Measurements from ENCODE around the gene STIMATE. TPM values are rescaled to one million over a fixed set of nuclear protein-coding genes. Genes with fewer than 3 reads are reported as not detected.

The STIMATE gene
- total RNA-seq, 1 donor from 2014 or later, result 20.3 TPM

DNA sequence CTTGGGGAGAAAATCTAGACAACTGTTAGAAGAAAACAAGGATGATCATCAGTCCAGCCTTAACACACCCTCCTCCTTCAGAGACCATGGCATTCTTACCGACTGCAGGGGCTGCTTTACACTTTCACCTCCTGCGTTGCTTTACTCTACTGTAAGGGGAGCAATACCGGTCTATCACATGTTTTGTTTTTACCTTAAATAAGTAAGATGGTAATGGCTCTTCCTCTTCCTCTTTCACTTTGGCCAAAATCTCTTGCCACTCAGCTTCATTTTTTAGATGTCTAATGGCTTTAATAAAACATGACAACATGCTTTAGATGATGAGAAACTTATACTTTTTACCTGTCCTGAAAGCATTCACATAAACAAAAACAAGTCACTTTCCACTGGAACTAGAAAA, 33.4 kb upstream of the STIMATE start:
- no peaks in the 10 kb centered on the region for H3K27me3 Mint-ChIP-seq (ENCODE audit: low read depth)
- no peaks in the 10 kb centered on the region for H3K36me3 Mint-ChIP-seq (ENCODE audit: low read depth)
- TF ChIP-seq, protein P1, sequence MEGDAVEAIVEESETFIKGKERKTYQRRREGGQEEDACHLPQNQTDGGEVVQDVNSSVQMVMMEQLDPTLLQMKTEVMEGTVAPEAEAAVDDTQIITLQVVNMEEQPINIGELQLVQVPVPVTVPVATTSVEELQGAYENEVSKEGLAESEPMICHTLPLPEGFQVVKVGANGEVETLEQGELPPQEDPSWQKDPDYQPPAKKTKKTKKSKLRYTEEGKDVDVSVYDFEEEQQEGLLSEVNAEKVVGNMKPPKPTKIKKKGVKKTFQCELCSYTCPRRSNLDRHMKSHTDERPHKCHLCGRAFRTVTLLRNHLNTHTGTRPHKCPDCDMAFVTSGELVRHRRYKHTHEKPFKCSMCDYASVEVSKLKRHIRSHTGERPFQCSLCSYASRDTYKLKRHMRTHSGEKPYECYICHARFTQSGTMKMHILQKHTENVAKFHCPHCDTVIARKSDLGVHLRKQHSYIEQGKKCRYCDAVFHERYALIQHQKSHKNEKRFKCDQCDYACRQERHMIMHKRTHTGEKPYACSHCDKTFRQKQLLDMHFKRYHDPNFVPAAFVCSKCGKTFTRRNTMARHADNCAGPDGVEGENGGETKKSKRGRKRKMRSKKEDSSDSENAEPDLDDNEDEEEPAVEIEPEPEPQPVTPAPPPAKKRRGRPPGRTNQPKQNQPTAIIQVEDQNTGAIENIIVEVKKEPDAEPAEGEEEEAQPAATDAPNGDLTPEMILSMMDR (conservative IDR thresholded peaks at IDR 0.05), result no peak
- DNase-seq (ENCODE audit: low read depth, low spot score), result no peak
- H3K27ac Mint-ChIP-seq (ENCODE audit: unreplicated experiment), result no peak overlapping the region
- peaks cover 4% of the 10 kb centered on the region for H3K4me1 Mint-ChIP-seq
- H3K9me3 Mint-ChIP-seq, result no peaks in the 10 kb centered on the region
- no peak overlapping the region for H3K4me3 Mint-ChIP-seq

DNA sequence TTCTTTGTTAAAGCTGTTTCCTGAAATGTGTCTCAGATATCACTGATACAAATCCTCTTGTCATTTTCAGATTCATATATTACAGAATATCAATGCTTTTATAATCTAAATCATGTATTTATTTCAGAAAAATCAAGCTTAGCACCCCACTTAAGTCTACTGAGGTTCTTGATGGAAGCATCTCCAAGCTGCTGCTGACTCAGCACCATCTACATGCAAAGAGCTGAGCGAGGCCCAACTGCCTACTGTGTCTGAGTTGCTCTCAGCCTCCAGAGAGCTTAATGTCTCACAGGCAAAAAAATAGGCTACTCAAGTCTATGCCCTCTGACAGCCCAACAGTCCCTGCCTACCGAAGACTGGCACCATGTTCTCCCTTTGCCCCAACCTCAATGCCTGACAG, 29.2 kb upstream of the STIMATE start:
- Mint-ChIP-seq H3K4me3 (no peak overlapping the region), H3K36me3 (ENCODE audit: low read depth) (peaks cover 3% of the 10 kb centered on the region), H3K27ac (ENCODE audit: unreplicated experiment) (no peak overlapping the region), H3K9me3 (no peaks in the 10 kb centered on the region), H3K4me1 (no peaks in the 10 kb centered on the region), H3K27me3 (ENCODE audit: low read depth) (no peaks in the 10 kb centered on the region)
- no peak for DNase-seq (ENCODE audit: low read depth, low spot score)
- TF ChIP-seq, protein P1 (conservative IDR thresholded peaks at IDR 0.05), result no peak

DNA sequence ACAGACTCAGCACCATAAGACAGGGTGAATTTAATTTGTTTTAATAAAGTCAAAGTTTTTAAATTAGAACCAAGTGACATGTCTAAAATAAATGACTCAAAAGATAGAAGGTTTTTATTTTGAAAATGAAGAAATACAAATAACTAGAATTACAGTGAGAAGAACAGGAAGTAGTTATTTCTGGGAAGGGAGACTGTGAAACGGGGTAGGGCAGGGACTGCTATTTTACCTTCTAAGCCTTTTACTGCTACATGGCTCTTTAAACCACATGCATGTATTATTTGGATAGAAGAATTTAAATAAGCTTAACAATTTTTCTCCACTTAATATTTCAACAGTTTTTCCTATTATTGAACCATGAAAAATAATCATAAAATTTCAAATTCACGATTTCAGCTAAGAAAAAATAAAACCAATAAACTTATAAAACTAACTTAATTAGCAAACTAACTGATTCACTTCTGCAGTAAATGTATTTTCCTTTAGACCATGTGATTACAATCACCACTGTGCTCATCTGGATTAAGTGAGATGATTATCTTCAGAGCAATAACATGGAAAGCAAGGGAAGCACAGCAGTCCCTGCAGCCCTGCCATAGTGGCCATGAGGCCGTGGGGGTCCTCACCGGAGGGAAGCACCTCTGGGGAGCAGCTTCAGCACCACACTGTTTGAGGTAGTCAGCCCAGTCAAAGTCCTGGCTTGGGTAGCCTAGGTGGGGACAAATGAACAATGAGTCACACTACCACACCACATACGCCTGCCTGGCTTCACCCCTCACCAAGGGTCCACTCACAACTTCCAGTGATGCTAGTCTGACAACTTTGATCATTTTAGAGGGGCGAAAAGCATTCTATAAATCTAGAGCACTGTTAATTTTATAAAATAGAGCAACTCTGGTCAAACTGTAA, 28.3 kb upstream of the STIMATE start:
- no peaks in the 10 kb centered on the region for H3K4me1 Mint-ChIP-seq
- no peak for DNase-seq (ENCODE audit: low read depth, low spot score)
- H3K27me3 Mint-ChIP-seq (ENCODE audit: low read depth), result no peaks in the 10 kb centered on the region
- peaks cover 3% of the 10 kb centered on the region for H3K36me3 Mint-ChIP-seq (ENCODE audit: low read depth)
- H3K4me3 Mint-ChIP-seq, result no peak overlapping the region
- H3K27ac Mint-ChIP-seq (ENCODE audit: unreplicated experiment), result no peak overlapping the region
- TF ChIP-seq, protein P1 (conservative IDR thresholded peaks at IDR 0.05), result no peak
- no peaks in the 10 kb centered on the region for H3K9me3 Mint-ChIP-seq

DNA sequence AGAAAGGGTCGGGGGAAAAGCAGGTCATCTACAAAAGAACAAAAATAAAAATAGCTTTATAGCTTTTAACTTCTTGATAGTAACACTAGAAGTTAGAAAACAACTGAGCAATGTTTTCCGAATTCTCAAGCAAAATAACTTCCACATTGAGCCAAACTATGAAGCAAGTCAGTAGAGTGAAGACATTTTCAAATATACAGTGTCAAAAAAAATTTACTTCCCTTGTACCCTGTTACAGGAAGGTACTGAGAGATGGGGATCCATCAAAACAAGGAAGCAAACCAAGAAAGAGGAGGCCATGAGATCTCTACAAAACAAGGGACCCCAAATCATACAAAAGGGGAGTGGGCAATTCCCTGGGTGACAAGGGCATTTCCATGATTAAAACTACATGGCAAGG, 26.6 kb upstream of the STIMATE start:
- Mint-ChIP-seq H3K27me3 (ENCODE audit: low read depth) (no peaks in the 10 kb centered on the region), H3K4me3 (no peak overlapping the region), H3K27ac (ENCODE audit: unreplicated experiment) (no peak overlapping the region), H3K36me3 (ENCODE audit: low read depth) (peaks cover 13% of the 10 kb centered on the region), H3K9me3 (no peaks in the 10 kb centered on the region), H3K4me1 (no peaks in the 10 kb centered on the region)
- TF ChIP-seq, protein P1 (conservative IDR thresholded peaks at IDR 0.05), result no peak
- DNase-seq (ENCODE audit: low read depth, low spot score), result no peak

DNA sequence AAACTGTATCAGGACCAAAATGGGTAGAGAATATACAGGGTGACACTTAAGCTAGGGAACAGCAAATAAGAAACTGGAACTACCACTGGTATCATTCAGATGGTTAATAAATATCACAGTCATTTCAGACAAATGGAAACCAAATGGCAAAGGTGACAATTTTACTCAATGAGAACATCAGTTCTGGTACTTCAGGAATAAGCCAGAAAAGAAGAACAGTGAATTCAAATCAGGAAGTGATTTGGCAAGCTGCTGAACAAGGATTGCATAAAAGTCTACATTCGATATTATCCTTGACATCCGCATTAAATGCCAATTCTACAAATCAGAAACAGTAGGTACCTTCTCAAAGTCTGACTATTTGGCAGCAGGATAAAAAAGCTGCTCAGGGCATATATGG, 23.5 kb upstream of the STIMATE start:
- Mint-ChIP-seq H3K27ac (ENCODE audit: unreplicated experiment) (no peak overlapping the region), H3K4me1 (no peaks in the 10 kb centered on the region)
- DNase-seq (ENCODE audit: low read depth, low spot score), result no peak

More for the DNA sequence above, 23.5 kb upstream of the STIMATE start:
- no peaks in the 10 kb centered on the region for H3K27me3 Mint-ChIP-seq (ENCODE audit: low read depth)
- TF ChIP-seq, protein P1 (conservative IDR thresholded peaks at IDR 0.05), result no peak
- no peaks in the 10 kb centered on the region for H3K9me3 Mint-ChIP-seq
- peaks cover 15% of the 10 kb centered on the region for H3K36me3 Mint-ChIP-seq (ENCODE audit: low read depth)
- no peak overlapping the region for H3K4me3 Mint-ChIP-seq
